Stimulated activated CD4-positive, alpha-beta T cell treated with anti-CD3 and anti-CD28 coated beads, Interleukin-15, amount 100 ng/mL, for 1 hour (primary cell): ENCODE data around the gene COL2A1.

ENCODE experiments used
- DNase-seq, 2 donors: peaks; one replicate each; pipeline ENCODE4 v3.0.0-alpha.2; 2020; ENCODE audit warnings: low read depth in 1 of 2, low spot score in 1 of 2

The COL2A1 gene

DNA sequence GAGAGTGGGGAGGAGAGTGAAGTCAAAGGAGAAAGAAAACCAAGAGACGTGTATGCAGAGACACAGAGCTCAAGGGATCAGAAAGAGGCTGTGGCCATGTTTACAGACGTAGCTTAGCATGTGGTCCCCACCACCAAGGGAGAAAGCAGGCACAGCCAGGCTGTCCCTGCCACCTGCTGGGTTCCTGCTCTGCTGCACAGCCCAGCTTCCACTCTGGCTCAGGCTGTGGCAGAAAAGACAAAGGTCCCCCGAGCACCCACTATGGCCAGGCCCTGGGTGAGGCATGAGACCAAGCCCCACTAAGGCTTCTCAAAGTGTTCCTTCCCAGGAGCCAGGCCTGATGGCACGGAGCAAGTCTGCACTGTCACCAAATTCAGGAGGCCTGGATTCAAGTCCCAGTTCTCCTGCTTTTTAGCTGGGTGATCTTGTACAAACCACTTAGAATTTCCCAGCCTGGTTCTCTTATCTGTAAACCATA is 25.9 kb upstream of the COL2A1 start:
- DNase-seq: no peak

DNA sequence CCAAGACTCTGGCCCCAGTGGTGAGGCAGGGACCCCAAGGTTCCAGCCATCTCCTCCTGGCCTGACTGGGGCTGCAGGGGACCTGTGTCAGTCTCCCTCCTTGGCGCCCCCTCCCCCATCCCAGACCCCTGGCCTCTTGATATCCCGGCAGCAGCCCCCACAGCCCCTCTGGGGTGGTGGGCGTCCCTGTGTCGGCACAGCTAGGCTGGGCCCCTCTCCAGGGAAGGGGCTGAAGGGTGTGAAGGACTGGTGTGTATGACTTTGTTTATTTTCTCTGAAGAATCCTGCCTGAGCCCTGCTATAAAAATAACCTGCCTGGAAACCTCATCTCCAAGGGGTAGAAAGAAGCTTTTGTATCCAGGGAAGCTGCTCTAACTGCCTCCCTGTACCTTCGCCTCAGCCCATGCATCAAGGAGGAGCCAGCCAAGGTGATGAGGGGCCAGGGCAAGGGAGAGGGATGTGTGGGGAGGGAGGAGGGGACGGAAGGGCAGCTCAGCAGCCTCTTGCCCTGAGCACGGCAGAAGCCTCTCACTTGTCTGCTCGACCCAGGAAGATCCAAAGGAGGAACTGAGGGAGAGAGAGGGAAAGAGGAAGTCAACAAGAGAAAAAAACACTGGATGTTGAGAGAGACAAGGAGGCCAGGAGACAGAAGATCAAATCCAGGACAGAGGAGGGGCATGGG is 25.4 kb upstream of the COL2A1 start:
- DNase-seq: no peak

DNA sequence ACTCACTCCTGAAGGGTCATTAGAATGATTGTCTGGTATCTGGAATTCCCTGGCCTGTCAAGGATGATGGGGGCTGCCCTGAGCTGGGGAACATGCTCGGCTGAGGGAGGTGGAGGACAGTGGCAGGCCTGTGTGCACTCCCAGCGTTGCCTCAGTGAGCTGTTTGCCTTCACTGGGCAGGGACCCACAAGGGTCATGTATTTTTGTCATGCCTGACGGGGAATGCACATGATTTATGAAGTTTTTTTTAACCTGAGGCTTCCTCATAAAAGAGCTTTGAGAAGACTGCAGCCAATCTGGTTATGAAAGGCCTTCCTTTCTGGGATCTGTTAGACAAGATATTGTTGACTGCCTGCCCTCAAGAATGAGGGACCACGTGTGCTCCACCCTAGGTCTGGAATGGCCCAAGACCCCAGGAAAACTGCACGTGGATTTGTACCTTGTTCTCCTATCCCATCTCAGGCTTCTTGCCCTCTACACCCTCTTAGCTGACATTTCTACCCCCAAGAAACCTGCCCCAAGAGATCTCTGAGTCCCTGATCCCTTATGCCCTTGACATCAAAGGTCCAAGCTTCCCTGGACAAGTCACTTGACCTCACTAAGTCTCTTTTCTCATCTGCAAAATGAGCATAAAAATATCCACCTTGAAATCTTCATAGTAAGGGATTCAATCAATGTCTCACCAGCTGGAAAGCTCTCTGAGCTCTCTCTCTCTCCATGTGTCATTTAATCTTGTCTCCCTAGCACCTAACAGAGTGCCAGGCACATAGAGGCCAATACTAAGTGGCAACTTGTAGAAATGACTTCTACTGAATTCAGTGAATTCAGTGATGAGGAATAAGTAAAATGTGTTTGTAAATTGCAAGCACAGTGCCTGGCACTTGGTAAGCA is 24.5 kb upstream of the COL2A1 start:
- no peak for DNase-seq

DNA sequence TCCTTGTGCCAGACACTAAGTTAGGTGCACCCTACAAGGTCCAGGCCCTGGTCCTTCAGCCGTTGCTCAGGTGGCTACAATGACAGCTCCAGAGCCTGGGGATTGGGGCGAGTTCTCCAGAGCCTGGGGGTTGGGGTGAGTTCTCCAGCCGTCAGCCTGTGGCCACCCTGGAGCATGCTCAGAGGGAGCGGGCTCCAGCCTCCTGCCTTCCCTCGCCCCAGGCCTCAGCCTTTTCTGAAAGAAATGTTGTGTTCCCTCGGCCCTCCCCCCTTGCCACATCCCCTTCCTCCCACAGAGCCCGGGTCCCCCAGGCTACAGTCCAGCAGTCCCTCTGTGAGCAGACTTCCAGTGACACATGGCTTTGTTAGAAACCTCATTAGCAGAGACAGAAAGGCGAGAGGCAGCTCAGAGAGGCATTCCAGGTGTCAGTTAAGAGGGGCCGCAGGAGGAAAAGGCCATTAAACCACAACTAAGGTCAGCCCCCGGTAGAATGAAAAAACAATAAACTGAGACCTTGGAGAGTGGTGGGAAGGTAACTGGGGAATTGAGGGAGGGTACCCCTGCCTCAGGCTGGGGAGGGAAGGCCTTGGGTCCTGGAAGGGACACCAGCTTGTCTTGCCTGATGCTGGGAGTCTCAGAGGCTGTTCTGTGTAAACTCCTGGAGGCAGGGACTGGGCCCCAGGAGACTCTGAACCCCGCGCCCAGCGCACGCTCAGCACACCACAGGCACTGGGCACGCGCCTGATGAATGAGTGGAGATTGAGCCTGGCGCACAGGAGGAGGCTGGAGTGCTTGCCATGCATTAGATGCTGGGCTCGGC is 23.1 kb upstream of the COL2A1 start:
- DNase-seq: no peak

DNA sequence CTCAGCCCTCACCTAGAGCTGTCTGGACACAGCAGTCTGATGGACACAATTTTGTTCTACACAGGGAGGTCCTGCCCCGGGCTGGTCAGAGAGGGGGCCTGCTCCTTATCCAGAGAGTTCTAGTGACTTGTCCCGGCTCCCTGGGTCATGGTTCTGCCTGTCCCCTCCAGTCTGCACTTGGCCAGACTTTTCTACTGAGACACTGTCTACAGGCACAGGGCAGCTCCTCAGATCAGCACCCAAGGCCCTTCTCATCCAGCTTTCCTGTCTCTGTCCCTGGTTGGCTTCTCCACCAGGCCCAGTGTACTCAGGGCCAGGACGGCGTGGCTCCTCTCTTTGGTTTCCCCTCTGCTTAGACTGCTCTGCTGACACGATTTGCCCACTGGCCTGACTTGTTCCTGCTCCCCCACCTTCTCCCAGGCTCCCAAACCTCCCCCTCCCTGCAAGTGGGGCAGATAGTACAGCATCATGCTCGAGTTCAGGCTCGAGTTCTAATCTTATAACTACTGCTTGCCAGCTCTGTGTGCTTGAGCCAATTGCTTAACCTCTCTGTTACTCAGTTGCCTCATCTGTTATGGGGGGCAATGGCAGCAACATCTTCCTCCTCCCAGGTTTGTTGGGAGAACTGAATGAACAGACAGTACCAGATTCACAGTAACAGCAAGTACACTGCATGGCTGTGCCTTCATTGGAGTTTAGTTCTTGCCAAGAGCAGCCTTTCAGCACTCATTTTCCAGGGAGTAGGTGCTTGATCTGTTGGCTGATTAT is 22.0 kb upstream of the COL2A1 start:
- no peak for DNase-seq

DNA sequence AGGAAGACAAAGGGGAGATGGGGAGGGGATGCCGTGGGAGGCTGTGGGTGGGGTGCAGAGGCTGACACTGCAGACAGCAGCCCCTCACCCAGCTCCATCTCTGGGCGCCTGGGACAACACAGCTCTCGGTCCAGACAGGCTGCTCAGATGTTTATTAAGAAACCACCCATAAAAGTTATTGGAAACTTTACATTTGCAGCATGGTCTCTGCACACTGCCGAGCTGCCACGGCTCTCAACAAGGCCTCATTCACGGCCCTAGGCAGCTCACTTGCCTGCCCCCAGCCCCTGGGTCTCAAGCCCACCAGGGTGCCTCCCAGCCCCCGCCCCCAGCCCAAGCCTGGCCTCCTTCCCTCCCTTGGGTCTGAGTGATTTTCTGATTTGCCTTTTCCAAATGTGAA is 21.0 kb upstream of the COL2A1 start:
- no peak for DNase-seq

DNA sequence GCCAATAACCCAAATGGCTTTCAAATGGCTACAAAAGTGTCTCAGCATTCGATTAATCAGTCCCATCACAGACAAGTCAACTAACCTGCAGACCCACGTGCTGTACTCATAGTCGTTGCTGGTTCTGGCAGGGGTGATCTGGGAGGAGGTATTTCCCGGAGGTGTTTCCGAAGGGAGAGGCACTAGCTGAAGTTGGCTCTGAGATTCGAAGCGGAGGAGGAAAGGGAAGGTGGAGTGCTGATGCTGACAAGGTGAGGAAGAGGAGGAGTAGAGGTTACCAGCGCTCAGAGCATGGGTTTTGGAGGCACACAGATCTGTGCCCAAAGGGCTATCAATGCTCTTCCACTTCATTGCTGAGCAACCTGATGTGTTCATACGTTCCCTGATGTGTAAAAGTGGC is 20.5 kb upstream of the COL2A1 start:
- no peak for DNase-seq

DNA sequence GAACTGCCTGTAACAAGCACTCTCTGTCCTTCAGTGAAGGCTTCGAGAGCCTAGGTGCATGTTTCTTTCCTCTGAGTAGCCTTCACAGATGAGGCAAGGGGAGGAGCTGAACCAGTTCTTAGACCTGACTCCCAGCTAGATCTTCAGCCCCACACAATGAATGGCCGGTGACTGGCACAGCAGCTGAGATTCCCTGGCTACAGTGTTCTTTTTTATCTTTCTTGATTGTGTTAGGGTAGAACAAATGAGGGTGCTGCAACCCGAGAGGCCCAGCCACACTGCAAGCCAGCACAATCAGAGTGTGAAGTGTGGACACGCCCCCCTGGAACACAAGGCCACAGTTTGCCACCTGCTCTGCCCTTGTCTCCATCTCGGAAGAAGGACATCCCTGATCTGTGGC is 19.1 kb upstream of the COL2A1 start:
- DNase-seq: no peak

DNA sequence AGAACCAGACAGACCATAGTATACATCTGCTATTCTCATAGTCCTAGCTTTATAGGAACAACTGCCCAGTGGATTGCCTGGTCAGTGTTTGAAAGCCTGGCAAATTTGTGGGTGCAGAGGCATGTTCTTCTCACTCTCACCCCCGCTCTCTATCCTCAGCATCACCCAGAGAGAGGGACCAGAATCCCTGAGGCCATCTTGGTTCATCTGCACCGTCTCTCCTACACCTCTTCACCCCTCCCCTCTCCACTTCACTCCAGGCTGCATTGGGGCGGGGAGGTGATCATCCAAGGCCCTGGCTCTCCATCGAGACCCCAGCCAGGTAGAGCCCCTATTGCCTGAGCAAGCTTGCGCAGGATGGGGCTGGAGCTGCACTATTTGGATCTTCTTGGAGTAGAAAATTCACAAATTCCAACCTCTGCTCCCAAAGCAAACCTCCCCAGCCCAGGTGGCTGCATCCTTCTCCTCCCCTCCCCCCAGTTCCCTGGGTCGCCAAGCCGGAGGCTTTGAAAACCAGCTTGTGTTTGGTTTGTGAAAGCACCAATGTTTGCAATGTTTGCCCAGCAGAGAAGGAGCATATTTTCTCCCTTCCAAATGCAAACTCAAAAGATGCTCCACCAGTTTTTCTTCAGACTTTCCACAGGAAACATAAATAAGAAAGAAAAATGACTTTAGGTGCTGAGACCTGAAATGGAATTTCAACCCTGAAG is 18.6 kb upstream of the COL2A1 start:
- DNase-seq: no peak

DNA sequence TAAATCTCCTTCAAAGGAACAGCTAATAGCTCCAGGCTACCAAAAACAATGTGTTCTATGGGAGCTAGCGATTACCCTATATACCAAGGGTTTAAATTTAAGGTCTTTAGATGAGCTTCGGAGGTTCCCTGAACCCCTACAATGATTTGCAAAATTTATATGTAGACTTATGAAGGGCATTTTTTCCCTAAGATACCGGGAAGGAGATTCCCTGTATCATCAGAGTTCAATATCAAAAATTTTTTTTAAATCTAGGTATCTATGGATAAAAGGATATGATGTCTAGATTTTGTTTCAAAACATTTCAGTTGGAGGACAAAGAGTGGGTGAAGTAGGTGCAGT is 17.9 kb upstream of the COL2A1 start:
- no peak for DNase-seq

DNA sequence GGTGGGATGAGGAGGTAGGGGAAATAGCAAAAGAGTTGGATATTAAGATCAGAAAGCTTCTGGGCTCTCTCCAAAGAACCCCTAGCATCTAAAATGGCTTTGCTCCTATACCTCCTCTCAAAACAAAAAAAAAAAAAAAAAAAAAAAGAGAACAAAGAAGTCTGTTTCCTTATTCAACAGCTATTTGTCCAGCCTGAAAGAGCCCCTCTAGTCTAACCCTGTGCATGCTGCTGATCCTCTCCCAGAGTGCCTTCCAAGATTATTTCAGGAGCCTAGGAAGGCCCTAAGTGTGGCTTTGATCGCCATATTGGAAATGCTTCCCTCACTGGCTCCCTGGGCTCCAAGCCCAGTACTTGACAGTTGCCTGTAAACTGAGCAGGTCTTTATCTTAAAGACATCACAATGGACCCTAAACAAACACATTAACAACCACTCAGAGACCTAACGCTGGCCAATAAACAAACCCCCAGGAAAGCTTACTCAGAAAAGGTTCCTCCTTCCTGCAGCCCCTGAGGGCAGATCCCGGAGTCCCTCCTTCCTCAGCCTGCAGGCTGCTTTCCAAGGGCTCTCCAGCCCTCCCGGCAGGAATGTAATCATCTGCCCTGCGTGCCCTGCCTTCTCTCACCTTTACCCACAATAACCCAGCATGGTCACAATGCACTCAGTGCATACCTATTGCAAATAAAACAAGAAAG is 17.4 kb upstream of the COL2A1 start:
- no peak for DNase-seq

DNA sequence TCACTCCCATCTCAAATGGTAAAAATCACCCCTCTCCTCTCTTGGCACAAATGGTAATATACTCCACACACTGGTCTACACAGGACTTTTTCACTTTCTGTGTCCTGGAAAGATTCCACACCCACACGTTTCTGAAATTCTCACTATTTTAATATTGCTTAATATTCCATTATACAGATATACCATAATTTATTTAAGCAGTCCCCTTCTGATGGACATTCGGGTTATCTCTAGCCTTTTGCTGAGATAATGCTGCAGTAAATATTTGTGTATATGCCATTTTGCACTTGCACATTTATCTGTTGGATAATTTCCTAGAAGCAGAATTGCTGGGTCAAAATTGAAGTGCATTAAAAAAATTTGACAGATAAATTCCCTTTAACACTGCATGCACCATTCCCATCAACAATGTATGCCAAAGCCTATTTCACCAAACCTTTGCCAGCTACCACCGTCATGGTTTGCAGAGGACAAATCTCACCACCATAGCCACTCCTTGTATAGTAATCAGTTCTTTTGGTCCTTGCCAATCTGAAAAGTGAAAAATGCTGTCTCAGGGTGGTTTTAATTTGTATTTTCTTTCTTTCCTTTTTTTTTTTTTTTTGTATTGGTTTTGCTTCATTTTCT is 15.5 kb upstream of the COL2A1 start:
- DNase-seq: no peak

DNA sequence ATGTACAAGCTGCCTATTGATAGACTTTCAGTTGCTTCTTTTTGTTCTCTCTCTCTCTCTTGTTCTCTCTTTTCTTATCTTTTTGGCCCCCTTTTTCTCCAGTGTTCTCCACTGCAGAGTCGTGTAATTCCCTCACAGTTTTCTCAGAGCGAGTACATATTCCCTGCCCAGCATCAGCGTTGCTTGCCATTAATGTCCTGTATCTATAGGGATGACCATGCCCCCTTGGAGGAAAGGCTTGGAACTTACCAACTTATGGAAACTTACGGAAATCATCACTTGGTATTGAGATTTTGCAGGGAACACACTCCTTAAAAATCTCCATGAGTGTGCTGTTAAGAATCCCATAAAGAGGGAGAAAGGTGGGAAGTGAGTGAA is 14.3 kb upstream of the COL2A1 start:
- DNase-seq: no peak

DNA sequence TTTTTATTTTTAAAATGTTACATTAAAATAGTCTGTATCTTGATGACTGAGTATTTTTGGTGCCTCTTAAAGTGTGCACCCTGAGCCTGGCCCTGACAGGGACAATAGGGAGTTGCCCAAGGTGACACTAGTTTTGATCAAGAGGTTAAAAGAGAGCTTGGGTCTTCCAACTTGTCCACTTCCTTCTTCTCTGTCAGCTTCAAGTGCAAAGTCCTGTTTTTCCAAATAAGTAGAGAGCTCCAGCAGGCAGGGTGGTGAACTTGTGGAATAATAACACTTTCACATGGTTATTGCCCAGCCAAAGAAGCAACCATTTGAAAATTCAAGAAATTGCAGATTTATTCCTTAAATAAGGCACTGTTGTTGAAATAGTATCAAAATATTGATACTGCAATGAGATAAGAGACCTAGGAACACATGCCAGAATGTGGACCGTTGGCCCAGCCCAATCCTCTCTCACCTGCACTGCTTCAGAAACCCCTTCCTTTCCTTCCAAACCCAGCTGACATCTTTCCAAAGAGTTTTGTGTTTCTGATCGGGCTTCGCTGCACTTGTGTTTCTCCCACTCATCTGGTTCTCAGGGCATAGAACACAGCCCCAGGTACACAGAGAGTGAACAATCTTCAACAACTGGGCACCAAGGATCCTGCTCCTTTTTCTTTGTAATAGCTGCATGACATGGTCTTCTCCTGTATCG is 13.8 kb upstream of the COL2A1 start:
- no peak for DNase-seq

DNA sequence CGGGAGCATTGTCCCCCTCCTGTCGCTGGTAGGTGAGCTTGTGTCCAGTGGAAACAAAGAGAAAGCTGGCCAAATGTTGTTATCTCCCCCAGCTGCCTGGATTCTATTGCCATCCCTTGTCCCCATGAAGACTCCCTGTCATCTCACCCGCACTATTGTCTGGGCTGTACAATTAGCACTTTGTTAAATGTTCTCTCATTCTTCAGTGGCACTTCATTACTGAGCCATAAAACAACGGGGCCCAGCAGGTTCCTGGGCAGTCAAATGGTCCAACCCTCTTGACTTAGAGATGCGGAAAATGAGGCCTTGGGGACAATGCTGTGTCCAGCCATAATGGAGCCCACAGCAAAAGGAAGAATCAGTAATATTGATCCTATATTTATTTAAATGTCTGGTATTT is 13.2 kb upstream of the COL2A1 start:
- no peak for DNase-seq

DNA sequence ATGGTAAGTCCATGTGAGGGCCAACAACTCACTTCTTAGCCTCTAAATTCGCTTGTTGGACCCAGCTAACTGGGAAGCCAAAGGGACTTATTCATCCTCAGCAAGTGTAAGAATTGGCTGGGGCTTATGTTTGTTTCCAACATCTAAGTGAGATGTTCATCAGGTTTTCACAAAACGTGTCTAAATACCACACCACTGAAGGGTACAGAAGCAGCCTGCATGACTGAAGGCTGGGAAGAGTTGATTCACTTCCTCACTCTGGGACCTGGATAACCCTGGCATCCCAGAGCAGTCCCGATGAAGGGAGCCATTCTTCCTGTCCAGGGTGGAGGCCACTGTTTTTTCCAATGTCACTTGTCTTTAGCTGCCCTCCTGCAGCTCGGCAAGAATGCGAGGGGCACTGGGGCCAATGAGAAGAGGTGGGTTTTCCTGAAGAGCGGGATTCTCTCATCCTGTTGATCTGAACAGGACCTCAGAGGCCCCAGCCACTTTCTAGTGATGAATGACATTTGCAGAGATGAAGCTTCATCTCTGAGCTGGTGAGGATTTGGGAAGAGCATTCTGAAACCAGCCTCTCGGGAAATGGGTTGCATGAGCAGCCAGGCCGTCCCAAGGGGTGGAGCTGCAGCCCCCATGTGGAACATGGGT is 12.2 kb upstream of the COL2A1 start:
- no peak for DNase-seq

DNA sequence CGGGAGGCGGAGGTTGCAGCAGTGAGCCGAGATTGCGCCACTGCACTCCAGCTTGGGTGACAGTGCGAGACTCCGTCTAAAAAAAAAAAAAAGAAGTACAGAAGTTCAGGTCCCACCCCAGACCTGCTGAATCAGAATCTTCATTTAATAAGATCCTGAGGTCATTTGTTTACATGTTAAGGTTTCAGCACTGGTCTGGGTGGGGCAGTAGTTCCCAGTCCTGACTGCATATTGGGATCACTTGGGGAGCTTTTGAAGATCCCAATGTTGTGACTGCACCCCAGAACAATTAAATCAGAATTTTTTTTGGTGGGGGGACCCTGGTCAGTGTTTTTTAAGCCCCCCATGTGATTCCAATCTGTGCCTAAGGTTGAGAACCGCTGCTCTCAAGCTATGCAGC is 11.7 kb upstream of the COL2A1 start:
- DNase-seq: no peak

DNA sequence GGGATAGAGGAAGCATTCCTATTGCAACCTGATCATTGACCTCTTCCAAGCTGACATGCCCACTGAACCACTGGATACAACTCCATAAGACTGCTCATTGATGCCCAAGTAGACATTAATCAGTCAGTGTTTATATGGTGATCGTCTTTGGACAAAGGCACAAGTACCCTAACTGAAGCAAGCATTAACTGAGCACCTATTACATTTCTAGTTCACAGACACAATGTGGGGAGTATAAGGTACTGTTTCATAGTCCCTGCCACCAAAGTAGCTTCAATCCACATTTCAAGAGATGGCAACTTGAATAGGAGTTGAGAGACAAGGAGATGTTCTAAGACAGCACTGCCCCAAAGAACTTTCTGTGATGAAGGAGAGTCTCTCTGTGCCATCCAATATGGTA is 10.9 kb upstream of the COL2A1 start:
- DNase-seq: no peak
